ENCODE data around the gene N4BP2L2.

Gene N4BP2L2

DNA sequence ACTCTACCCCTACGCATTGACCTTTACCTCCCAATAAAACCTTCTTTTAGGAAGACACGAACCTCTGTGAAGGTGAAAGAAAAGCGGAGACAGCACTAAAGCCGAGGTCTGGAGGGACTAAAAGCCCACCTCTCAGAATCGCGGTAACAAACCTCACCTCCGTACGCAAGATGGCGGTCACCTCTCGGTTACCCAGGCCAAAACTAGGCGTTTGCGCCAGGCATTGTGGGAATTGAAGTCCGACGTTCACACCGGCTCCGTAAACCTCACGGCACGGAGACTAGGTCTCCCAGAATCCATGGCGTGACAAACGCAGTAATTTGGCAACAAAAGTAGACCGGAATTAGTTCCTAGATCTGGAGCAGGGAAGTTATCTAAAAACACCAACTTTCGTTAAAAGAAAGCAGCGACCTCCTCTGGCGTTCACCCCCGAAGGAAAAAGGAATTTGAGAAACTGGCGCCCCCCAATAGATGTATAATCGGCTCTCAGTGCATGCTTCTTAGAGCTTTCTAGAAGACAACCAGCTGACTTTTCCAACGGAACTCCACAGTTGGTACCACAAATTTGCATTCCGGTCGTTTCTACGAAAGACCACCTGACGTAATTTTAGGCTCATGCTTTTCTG lies at the start of gene N4BP2L2:
N4BP2L2 (minus strand) TSS at position 175 of the 626 bp plus-strand sequence. CDS start 1,768 bp downstream, outside the sequence.
- TF ChIP-seq, protein P1, sequence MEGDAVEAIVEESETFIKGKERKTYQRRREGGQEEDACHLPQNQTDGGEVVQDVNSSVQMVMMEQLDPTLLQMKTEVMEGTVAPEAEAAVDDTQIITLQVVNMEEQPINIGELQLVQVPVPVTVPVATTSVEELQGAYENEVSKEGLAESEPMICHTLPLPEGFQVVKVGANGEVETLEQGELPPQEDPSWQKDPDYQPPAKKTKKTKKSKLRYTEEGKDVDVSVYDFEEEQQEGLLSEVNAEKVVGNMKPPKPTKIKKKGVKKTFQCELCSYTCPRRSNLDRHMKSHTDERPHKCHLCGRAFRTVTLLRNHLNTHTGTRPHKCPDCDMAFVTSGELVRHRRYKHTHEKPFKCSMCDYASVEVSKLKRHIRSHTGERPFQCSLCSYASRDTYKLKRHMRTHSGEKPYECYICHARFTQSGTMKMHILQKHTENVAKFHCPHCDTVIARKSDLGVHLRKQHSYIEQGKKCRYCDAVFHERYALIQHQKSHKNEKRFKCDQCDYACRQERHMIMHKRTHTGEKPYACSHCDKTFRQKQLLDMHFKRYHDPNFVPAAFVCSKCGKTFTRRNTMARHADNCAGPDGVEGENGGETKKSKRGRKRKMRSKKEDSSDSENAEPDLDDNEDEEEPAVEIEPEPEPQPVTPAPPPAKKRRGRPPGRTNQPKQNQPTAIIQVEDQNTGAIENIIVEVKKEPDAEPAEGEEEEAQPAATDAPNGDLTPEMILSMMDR (IDR thresholded peaks at IDR 0.05; ENCODE audit: extremely low read depth, missing control alignments): no peak

DNA sequence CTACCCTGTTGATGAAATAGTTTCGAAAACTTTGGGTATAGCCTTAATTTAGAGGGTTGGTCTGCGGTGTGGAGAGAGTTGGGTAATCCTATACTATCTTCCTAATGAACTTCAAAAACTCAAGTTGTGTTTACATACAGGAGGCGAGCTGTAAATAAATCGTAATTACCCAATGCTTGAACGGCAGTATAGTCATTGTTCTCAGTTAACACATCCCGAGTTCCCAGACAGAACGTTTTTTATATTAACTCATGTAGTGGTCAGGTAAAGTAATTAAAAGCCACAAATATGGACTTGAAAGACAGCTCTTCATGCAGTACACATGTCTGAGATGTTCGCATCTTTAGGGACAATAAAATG lies 49.2 kb upstream of the N4BP2L2 start:
- DNase-seq (ENCODE audit: low spot score): no peak
- TF ChIP-seq, protein P1 (IDR thresholded peaks at IDR 0.05; ENCODE audit: extremely low read depth, missing control alignments): no peak

More for the DNA sequence above, at the start of gene N4BP2L2:
- peak; percentile 83 for DNase-seq (ENCODE audit: low spot score)

DNA sequence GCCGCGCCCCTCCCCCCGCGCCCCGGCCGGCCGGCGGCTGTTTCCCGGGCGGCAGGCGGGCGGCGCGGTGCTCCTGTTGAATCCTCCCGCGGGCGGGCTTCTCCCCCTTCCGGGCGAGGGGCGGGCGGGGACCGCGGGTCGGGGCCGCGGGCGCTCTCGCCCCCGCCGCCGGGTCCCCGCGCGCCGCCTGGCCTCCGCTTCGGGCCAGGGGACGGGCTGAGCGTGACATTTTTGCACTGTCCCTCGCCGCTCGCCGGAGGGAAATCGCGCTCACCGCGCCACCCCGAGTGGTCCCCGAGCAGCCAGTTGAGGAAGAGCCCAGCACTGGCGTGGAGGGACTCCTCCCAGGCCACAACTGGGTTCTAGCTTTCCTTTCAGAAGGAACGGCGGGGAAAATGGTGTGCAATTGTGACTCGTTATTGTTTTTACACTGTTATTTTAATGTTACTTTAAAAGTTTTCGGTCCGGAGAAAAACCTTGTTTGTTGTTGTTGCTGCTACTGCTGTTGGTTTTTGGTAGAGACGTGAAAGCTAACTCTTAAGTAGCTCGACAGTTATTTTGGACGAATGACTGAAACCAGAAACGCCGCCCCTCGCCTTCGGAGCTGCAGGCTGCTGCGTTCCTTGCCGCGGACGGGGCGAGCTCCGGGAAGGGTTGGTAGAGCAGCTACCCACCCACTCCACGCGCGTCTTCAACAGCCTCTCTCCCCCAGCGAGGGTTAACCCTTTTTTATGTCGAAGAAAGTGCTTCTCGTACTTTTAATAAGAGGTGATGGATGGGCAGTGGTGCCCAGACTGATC lies 48.6 kb upstream of the N4BP2L2 start:
- TF ChIP-seq, protein P1 (IDR thresholded peaks at IDR 0.05; ENCODE audit: extremely low read depth, missing control alignments): no peak
- peak; percentile 84 for DNase-seq (ENCODE audit: low spot score)

DNA sequence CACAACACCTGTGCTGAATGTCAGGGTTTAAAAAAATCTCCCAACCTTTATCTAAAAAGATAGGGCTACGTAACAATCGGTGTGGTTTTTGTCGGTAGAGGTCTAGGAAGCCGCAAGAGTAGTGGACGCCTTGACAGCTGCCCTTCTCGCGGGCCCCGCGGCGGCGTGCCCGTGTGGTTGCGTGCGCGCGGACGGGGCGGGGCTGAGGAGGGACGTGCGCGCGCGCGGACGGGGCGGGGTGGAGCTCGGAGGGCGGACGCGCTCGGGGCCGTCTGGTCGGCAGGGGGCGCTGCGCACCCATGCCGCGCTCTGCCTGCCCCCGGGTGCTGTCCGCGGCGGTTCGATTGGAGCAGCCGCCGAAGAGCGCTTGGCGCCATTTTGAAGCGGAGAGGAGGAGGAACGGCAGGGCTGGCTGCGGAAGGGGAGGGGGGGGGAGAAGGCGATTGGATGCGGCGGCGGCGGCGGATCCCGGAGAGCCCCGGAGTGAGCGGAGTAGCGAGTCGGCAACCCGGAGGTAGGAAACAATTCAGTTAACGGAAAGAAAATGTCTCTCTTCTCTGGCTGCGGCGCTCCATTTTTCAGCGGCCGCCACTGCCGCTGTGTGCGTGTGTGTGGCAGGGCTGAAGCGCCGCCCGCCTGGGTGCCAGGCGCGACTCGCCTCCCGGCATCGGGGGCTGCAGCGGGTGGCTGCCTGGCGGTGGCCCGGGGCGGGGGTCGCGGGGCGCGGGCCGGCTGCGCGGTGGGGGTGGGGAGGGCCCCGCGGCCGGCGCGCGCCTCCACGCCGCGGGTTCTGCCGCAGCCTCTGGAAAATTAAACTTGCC lies 47.7 kb upstream of the N4BP2L2 start, which contains the start of gene PDS5B:
PDS5B (plus strand) TSS at position 373 of the 821 bp plus-strand sequence. CDS start 62,321 bp downstream, outside the sequence.
- TF ChIP-seq, protein P1 (IDR thresholded peaks at IDR 0.05; ENCODE audit: extremely low read depth, missing control alignments): peak; percentile 88

DNA sequence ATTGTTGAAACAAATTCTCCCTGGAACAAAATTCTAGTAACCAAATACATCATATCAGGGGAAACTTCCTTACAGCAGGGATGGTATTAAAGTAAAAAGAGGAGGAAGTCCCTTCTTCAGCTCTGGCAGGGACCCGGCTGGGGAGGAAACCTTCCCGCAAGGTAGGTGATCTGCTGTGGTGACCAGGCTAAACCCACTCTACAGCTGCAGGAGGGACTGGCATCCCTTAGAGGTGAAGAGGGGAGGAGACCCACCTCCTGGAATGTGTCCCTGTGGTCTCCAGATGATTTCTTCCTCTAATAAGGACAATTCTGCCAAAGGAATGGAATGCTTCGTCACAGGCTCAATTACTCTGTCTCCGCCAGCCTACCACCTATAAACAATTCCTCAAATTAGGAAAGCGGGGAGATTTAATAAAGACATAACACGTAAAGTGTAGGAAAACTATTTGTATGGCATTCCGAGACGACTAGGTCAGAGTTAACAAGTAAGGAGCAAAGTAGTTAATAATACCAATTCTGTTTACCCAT lies 47.0 kb upstream of the N4BP2L2 start:
- TF ChIP-seq, protein P1 (IDR thresholded peaks at IDR 0.05; ENCODE audit: extremely low read depth, missing control alignments): no peak
- DNase-seq (ENCODE audit: low spot score): no peak

More for the DNA sequence above, 47.7 kb upstream of the N4BP2L2 start, which contains the start of gene PDS5B:
- DNase-seq (ENCODE audit: low spot score): peak; percentile 96

DNA sequence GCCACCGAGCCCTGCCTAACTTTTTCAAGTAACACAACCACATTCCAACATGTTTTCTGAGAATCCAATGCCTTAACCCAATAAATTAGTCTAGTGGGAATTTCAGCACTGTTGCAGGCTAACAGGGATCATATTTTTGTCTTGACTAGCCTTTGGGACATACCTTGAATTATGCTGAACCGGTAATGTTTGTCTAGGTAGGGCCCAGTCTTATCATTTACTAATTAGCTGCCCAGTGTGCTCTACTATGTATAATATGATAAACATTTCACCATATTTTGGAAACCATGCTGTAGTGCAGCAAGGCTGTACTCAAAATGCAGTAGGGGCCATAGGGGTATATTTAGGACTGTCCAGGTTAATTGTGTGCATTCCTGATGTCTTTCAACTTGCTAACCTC lies 44.4 kb upstream of the N4BP2L2 start:
- no peak for DNase-seq (ENCODE audit: low spot score)
- TF ChIP-seq, protein P1 (IDR thresholded peaks at IDR 0.05; ENCODE audit: extremely low read depth, missing control alignments): no peak

All from GM20000 (cell line).